ENCODE results near the gene SEC14L6.

The SEC14L6 gene

DNA sequence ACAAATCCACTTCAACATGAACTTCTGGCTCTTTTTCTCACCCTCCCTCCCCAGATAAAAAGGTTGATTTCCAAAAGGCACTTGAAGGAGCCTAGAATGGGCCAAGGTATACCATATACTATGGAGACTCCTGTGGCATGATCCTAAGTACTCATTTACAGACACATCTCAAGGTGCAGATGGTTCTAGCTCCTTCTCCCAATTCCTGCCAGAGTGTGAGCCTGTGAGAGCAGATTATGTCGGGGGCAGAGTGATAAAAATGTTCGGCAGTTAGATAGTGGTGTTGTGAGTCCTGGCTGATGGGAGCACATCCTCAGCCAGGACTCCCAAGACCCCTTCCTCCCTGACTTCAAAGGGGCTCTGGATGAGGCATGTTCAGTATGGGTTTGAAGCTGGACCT is 66.6 kb downstream of the SEC14L6 start:
- Histone ChIP-seq H3K9ac (ENCODE audit: low read length) (no peak overlapping the region), H3K27ac (ENCODE audit: low read length, poor library complexity, severe bottlenecking) (no peak overlapping the region), H3K27me3 (ENCODE audit: control insufficient read depth in 1 of 2, insufficient read depth in 1 of 2, low read length in 2 of 2) (peaks cover 18 to 23% of the 10 kb centered on the region in 2 experiments), H3K18ac (ENCODE audit: low read depth in 1 of 2, low read length in 2 of 2) (no peak overlapping the region), H3K4me2 (ENCODE audit: low read length, poor library complexity, severe bottlenecking) (no peak overlapping the region), H2BK120ac (ENCODE audit: low read depth, low read length) (no peak overlapping the region), H3K79me1 (replicated peaks; ENCODE audit: low read length, poor library complexity, severe bottlenecking) (no peaks in the 10 kb centered on the region), H3K23ac (ENCODE audit: low read length in 2 of 2) (no peak overlapping the region), H4K8ac (ENCODE audit: low read length) (no peak overlapping the region), H3K14ac (ENCODE audit: low read length in 2 of 2) (no peak overlapping the region), H2AK5ac (ENCODE audit: low read length, severe bottlenecking) (no peak overlapping the region), H2AFZ (ENCODE audit: low read depth, low read length) (no peak overlapping the region), H3K4me3 (ENCODE audit: insufficient read depth in 1 of 2, low read depth in 1 of 2, low read length in 2 of 2) (no peak overlapping the region), H3K9me3 (ENCODE audit: control insufficient read depth, low read length) (no peaks in the 10 kb centered on the region), H2BK15ac (ENCODE audit: low read depth, poor library complexity, severe bottlenecking) (no peak overlapping the region), H3K4me1 (ENCODE audit: control insufficient read depth, insufficient read depth, low read depth, low read length) (no peaks in the 10 kb centered on the region), H3K4ac (ENCODE audit: low read depth in 1 of 2, low read length in 2 of 2) (no peak overlapping the region), H4K91ac (ENCODE audit: low read length) (no peak overlapping the region), H2BK12ac (ENCODE audit: low read length in 2 of 2) (no peak overlapping the region), H2BK5ac (ENCODE audit: low read depth, low read length, poor library complexity, severe bottlenecking) (no peak overlapping the region), H3K36me3 (ENCODE audit: control insufficient read depth in 1 of 2, insufficient read depth in 2 of 2, low read depth in 1 of 2, low read length in 2 of 2) (no peaks in the 10 kb centered on the region)
- DNase-seq, result no peak
- 80% methylated on average over 1 of the region's 2 CpGs for WGBS

DNA sequence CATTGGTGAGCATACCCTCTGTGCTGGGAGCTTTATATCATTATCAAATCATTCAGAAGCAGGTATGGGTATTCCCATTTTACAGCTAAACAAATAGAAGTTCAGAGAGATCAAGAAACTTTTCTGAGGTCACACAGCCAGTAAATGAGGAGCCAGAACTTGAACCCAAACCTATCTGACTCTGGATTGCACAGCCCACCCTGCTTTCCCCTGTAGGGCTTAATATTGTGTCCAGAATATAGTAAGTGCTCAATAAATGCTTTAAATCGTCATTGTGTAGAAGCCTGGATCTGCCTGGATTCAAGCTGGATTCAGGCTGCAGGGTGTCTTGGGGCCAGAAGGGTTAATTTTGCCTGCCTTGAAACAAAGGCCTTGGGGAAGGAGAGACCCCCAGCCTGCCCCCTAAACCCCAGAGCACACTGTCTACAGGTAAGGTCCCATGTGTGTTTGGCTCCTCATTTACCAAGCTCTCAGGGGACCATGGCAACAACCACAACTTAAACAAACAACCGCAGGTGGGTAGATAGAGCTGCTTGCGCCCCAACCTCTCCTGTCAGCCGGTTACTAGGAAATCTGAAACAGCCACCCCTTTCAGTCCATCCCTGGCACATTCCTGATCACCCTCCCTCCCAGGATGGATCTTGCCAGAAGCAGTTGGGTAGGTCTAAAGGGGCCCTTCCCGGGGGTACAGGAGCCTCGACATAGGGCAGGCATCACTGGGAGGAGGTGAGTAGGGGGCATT is 71.7 kb downstream of the SEC14L6 start:
- Histone ChIP-seq H3K4me2 (ENCODE audit: low read length, poor library complexity, severe bottlenecking) (no peak overlapping the region), H3K18ac (ENCODE audit: low read depth in 1 of 2, low read length in 2 of 2) (no peak overlapping the region), H2BK12ac (ENCODE audit: low read length in 2 of 2) (no peak overlapping the region), H2AFZ (ENCODE audit: low read depth, low read length) (no peak overlapping the region), H4K8ac (ENCODE audit: low read length) (no peak overlapping the region), H4K91ac (ENCODE audit: low read length) (no peak overlapping the region), H3K14ac (ENCODE audit: low read length in 2 of 2) (no peak overlapping the region), H3K4me3 (ENCODE audit: insufficient read depth in 1 of 2, low read depth in 1 of 2, low read length in 2 of 2) (no peak overlapping the region), H3K4ac (ENCODE audit: low read depth in 1 of 2, low read length in 2 of 2) (no peak overlapping the region), H3K27me3 (ENCODE audit: control insufficient read depth in 1 of 2, insufficient read depth in 1 of 2, low read length in 2 of 2) (peaks cover 65% of the 10 kb centered on the region in 2 experiments), H3K9me3 (ENCODE audit: control insufficient read depth, low read length) (no peaks in the 10 kb centered on the region), H2BK5ac (ENCODE audit: low read depth, low read length, poor library complexity, severe bottlenecking) (no peak overlapping the region), H3K36me3 (ENCODE audit: control insufficient read depth in 1 of 2, insufficient read depth in 2 of 2, low read depth in 1 of 2, low read length in 2 of 2) (no peaks in the 10 kb centered on the region), H3K23ac (ENCODE audit: low read length in 2 of 2) (no peak overlapping the region), H2BK15ac (ENCODE audit: low read depth, poor library complexity, severe bottlenecking) (no peak overlapping the region), H2BK120ac (ENCODE audit: low read depth, low read length) (no peak overlapping the region), H3K79me1 (replicated peaks; ENCODE audit: low read length, poor library complexity, severe bottlenecking) (no peaks in the 10 kb centered on the region), H3K27ac (ENCODE audit: low read length, poor library complexity, severe bottlenecking) (no peak overlapping the region), H3K4me1 (ENCODE audit: control insufficient read depth, insufficient read depth, low read depth, low read length) (no peaks in the 10 kb centered on the region), H3K9ac (ENCODE audit: low read length) (no peak overlapping the region), H2AK5ac (ENCODE audit: low read length, severe bottlenecking) (no peak overlapping the region)
- WGBS, result 76% methylated on average over 6 of the region's 6 CpGs
- no peak for DNase-seq

GRCh38 chr22:30474121-30474520 is 72.4 kb downstream of the SEC14L6 start:
- no peak overlapping the region for H2BK12ac ChIP-seq (ENCODE audit: low read length in 2 of 2)
- no peak overlapping the region for H3K4me3 ChIP-seq (ENCODE audit: insufficient read depth in 1 of 2, low read depth in 1 of 2, low read length in 2 of 2)
- no peak overlapping the region for H3K9ac ChIP-seq (ENCODE audit: low read length)
- H3K9me3 ChIP-seq (ENCODE audit: control insufficient read depth, low read length), result no peaks in the 10 kb centered on the region
- H2BK5ac ChIP-seq (ENCODE audit: low read depth, low read length, poor library complexity, severe bottlenecking), result no peak overlapping the region
- 97% methylated on average over 3 of the region's 4 CpGs for WGBS
- no peak overlapping the region for H4K91ac ChIP-seq (ENCODE audit: low read length)
- H3K36me3 ChIP-seq (ENCODE audit: control insufficient read depth in 1 of 2, insufficient read depth in 2 of 2, low read depth in 1 of 2, low read length in 2 of 2), result no peaks in the 10 kb centered on the region
- no peak for DNase-seq
- H3K79me1 ChIP-seq (replicated peaks; ENCODE audit: low read length, poor library complexity, severe bottlenecking), result no peaks in the 10 kb centered on the region
- H2BK120ac ChIP-seq (ENCODE audit: low read depth, low read length), result no peak overlapping the region
- H2AK5ac ChIP-seq (ENCODE audit: low read length, severe bottlenecking), result no peak overlapping the region
- no peak overlapping the region for H3K4ac ChIP-seq (ENCODE audit: low read depth in 1 of 2, low read length in 2 of 2)
- H2AFZ ChIP-seq (ENCODE audit: low read depth, low read length), result no peak overlapping the region
- H3K18ac ChIP-seq (ENCODE audit: low read depth in 1 of 2, low read length in 2 of 2), result no peak overlapping the region
- H3K4me2 ChIP-seq (ENCODE audit: low read length, poor library complexity, severe bottlenecking), result no peak overlapping the region
- no peaks in the 10 kb centered on the region for H3K4me1 ChIP-seq (ENCODE audit: control insufficient read depth, insufficient read depth, low read depth, low read length)
- H3K14ac ChIP-seq (ENCODE audit: low read length in 2 of 2), result no peak overlapping the region
- H3K27me3 ChIP-seq (ENCODE audit: control insufficient read depth in 1 of 2, insufficient read depth in 1 of 2, low read length in 2 of 2), result peaks cover 70 to 72% of the 10 kb centered on the region in 2 experiments
- no peak overlapping the region for H3K23ac ChIP-seq (ENCODE audit: low read length in 2 of 2)
- H3K27ac ChIP-seq (ENCODE audit: low read length, poor library complexity, severe bottlenecking), result no peak overlapping the region
- no peak overlapping the region for H4K8ac ChIP-seq (ENCODE audit: low read length)
- H2BK15ac ChIP-seq (ENCODE audit: low read depth, poor library complexity, severe bottlenecking), result no peak overlapping the region

DNA sequence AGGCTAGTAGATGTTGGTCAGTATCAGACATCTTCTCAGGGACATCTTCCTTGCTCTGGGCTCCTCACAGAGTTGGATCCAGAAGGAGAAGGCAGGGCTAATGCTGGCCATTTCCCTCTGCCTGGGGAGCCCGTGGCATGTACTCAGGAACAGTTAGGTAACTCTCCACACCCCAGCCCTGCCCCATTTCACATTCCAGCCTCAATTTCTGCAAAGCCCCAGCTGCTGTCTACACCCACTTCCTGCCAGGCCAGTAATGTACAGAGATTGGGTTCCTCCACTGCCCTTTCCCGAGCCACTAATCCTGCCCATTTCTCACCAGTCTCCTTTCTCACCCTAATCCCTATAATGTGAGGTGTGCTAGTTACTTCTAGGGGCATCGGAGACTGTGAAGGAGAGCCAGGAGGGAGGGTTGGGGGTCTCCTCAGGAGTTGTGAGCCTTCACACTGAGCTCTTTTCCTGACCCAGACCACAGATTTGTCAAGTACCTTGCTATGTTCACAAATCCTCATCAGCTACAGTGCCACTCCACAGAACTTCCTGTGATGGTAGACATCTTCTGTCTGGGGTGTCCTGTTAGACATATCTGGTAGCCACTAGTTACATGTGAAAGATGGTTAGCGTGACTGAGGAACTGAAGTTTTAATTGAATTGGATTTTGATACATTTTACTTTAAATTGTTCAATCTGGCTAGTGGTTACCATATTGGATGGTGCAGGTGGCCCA is 73.4 kb downstream of the SEC14L6 start:
- Histone ChIP-seq H3K27ac (ENCODE audit: low read length, poor library complexity, severe bottlenecking) (no peak overlapping the region), H3K9me3 (ENCODE audit: control insufficient read depth, low read length) (no peaks in the 10 kb centered on the region), H3K79me1 (replicated peaks; ENCODE audit: low read length, poor library complexity, severe bottlenecking) (no peaks in the 10 kb centered on the region), H4K91ac (ENCODE audit: low read length) (no peak overlapping the region), H2AFZ (ENCODE audit: low read depth, low read length) (no peak overlapping the region), H2BK120ac (ENCODE audit: low read depth, low read length) (no peak overlapping the region), H3K4ac (ENCODE audit: low read depth in 1 of 2, low read length in 2 of 2) (no peak overlapping the region), H2BK5ac (ENCODE audit: low read depth, low read length, poor library complexity, severe bottlenecking) (no peak overlapping the region), H3K4me2 (ENCODE audit: low read length, poor library complexity, severe bottlenecking) (no peak overlapping the region), H3K27me3 (ENCODE audit: control insufficient read depth in 1 of 2, insufficient read depth in 1 of 2, low read length in 2 of 2) (peaks cover 71 to 77% of the 10 kb centered on the region in 2 experiments), H3K14ac (ENCODE audit: low read length in 2 of 2) (no peak overlapping the region), H3K9ac (ENCODE audit: low read length) (no peak overlapping the region), H3K18ac (ENCODE audit: low read depth in 1 of 2, low read length in 2 of 2) (no peak overlapping the region), H3K4me3 (ENCODE audit: insufficient read depth in 1 of 2, low read depth in 1 of 2, low read length in 2 of 2) (no peak overlapping the region), H3K4me1 (ENCODE audit: control insufficient read depth, insufficient read depth, low read depth, low read length) (no peaks in the 10 kb centered on the region), H3K36me3 (ENCODE audit: control insufficient read depth in 1 of 2, insufficient read depth in 2 of 2, low read depth in 1 of 2, low read length in 2 of 2) (no peaks in the 10 kb centered on the region), H2AK5ac (ENCODE audit: low read length, severe bottlenecking) (no peak overlapping the region), H2BK15ac (ENCODE audit: low read depth, poor library complexity, severe bottlenecking) (no peak overlapping the region), H3K23ac (ENCODE audit: low read length in 2 of 2) (no peak overlapping the region), H4K8ac (ENCODE audit: low read length) (no peak overlapping the region), H2BK12ac (ENCODE audit: low read length in 2 of 2) (no peak overlapping the region)
- 50% methylated on average over 4 of the region's 4 CpGs for WGBS
- no peak for DNase-seq
